Activated CD4-positive, alpha-beta T cell treated with anti-CD3 and anti-CD28 coated beads, Interleukin-2, amount 10 ng/mL, durations not matched to agents 24 days and 14 days (primary cell): Measurements from ENCODE around the gene OR6N2. TPM values are rescaled to one million over a fixed set of nuclear protein-coding genes. Genes with fewer than 3 reads are reported as not detected.

Experiments used
- DNase-seq: peaks from one replicate; pipeline ENCODE4 v3.0.0; 2022
- H3K27ac Mint-ChIP-seq: one replicate; pipeline ENCODE4 v1.8.0; 2022; ENCODE audit warnings: mild to moderate bottlenecking, mixed read lengths
- H3K27me3 Mint-ChIP-seq: one replicate; pipeline ENCODE4 v1.8.0; 2022; ENCODE audit warnings: mixed read lengths
- H3K36me3 Mint-ChIP-seq: one replicate; pipeline ENCODE4 v1.8.0; 2022; ENCODE audit warnings: low read depth, mild to moderate bottlenecking, mixed read lengths
- H3K4me1 Mint-ChIP-seq: one replicate; pipeline ENCODE4 v1.8.0; 2021; ENCODE audit warnings: mixed read lengths
- H3K4me3 Mint-ChIP-seq: one replicate; pipeline ENCODE4 v1.8.0; 2022; ENCODE audit warnings: mild to moderate bottlenecking, moderate library complexity, mixed read lengths
- H3K9me3 Mint-ChIP-seq: one replicate; pipeline ENCODE4 v1.8.0; 2021; ENCODE audit warnings: mixed read lengths
- intact Hi-C: fragments of 100-400 bp; cut with micrococcal nuclease; formaldehyde crosslinking; loops from one replicate; pipeline ENCODE4 v1.15.1; 2023
- total RNA-seq: library from RNA; stranded (reverse); gene quantifications from 2 replicates; pipeline ENCODE4 v1.2.3, GENCODE V29; 2022

OR6N2 gene
- total RNA-seq, 1 donor from 2014 or later = not detected

DNA sequence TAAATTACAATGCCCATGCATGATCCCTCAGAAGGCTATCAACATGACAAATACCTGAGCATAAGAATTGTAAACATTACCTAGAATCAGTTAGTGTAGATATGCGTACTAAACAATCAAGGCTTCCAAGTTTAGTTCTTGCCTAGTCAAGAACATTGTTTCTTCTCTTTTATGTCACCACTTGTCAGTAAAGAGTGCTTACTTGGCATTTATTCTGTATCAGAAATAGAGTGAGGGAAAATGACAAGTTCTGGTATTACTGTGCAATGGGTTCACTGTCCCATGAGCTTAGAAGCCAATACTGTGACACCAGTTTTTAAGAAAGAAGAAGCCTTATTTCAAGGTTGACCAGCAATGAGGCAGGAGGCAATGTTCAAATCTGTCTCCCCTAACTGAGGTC is 22.7 kb upstream of the OR6N2 start:
- H3K9me3 Mint-ChIP-seq = no peaks in the 10 kb centered on the region
- H3K4me3 Mint-ChIP-seq = no peak overlapping the region
- intact Hi-C loops = no loop called here
- H3K27me3 Mint-ChIP-seq = peaks cover 37% of the 10 kb centered on the region
- no peaks in the 10 kb centered on the region for H3K36me3 Mint-ChIP-seq
- no peak for DNase-seq
- H3K27ac Mint-ChIP-seq = no peak overlapping the region
- peaks cover 7% of the 10 kb centered on the region for H3K4me1 Mint-ChIP-seq

DNA sequence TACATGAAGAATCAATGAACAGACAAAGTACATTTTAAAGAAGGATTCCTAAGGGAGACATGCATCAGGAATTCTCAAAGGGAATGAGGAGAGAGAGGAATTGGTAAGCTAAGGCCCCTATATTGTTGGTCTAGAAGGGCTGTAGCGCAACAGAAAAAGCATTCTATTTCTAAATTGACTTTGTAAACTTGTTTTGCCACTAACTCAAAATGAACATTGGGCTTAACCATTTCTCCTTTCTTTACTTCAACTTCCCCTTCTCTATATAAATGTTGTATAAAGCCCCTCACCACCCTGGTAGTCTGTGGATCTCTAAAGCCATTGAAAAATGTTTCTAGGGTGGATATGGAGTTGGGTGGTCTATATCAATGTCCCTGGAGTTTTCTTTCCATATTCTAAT is 20.4 kb upstream of the OR6N2 start:
- intact Hi-C loops = no loop called here
- Mint-ChIP-seq H3K4me3 (no peak overlapping the region), H3K27me3 (peaks cover 35% of the 10 kb centered on the region), H3K9me3 (no peaks in the 10 kb centered on the region), H3K27ac (no peak overlapping the region), H3K4me1 (peaks cover 7% of the 10 kb centered on the region), H3K36me3 (no peaks in the 10 kb centered on the region)
- no peak for DNase-seq

DNA sequence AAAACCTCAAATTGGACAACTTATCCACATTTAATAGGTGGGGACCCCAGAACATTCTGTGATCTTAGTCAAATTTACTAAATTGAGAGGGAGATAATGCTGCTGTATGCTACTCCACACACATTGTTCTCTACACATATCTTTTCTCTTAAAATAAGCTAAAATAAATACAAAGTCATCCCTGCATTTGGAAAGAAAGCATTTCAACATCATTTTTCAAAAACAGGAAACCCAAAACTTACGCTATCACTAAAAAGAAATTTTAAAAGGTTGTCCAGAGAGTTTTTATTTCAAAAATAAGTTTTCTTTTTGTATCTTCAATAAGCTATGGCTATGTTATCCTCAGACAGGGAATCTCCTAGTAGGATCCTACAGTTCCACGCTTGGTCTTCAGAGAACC is 19.5 kb upstream of the OR6N2 start:
- H3K36me3 Mint-ChIP-seq = no peaks in the 10 kb centered on the region
- DNase-seq = no peak
- H3K27me3 Mint-ChIP-seq = peaks cover 29% of the 10 kb centered on the region
- peaks cover 7% of the 10 kb centered on the region for H3K4me1 Mint-ChIP-seq
- no peaks in the 10 kb centered on the region for H3K9me3 Mint-ChIP-seq
- intact Hi-C loops = no loop called here
- no peak overlapping the region for H3K27ac Mint-ChIP-seq
- H3K4me3 Mint-ChIP-seq = no peak overlapping the region

DNA sequence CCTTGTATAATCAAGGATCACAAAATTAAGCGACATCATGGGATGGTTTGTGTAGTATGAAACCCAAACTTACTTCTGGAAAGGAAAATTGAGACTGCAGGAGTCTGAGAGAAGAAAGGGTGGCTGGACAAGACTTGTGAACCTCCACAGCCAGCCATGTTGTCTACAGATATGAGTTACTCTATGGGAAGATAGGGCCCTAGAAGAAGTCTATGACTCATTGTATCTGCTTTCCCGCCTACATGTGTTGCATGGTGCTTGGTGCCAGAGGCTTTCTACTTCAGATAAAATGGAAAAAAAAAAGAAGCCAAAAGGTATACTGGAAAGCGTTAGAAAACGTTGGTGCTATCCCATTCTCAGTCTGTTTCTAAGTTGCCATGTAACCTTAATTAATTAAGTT is 18.7 kb upstream of the OR6N2 start:
- no peak for DNase-seq
- peaks cover 26% of the 10 kb centered on the region for H3K27me3 Mint-ChIP-seq
- H3K4me3 Mint-ChIP-seq = no peak overlapping the region
- H3K9me3 Mint-ChIP-seq = no peaks in the 10 kb centered on the region
- intact Hi-C loops = loop anchor here (1.0 kb wide), 1 partner anchor 20 kb away; no protein-coding TSS in a partner anchor
- H3K27ac Mint-ChIP-seq = peak overlapping the region; percentile 22
- no peaks in the 10 kb centered on the region for H3K36me3 Mint-ChIP-seq
- H3K4me1 Mint-ChIP-seq = peaks cover 7% of the 10 kb centered on the region

DNA sequence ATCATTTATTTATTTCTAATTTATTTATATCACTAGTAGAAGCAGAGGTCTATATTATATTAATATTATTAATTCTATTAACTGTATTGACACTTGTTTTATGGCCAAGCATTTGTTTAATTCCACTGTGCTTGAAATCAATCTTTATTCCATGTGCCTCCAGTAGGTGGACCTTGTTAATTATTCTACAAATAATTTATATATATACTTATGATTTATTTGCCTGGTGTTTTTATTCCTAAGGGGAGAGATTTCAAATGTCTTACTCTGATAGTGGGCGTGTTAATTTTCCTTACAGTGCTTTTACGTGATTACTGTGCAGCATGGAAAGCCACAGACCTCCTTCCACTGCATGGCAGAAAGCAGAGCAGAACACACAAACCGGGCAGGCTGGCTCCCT is 17.5 kb upstream of the OR6N2 start:
- no peaks in the 10 kb centered on the region for H3K9me3 Mint-ChIP-seq
- intact Hi-C loops = no loop called here
- DNase-seq = no peak
- H3K4me3 Mint-ChIP-seq = no peak overlapping the region
- H3K4me1 Mint-ChIP-seq = peaks cover 7% of the 10 kb centered on the region
- peaks cover 18% of the 10 kb centered on the region for H3K27me3 Mint-ChIP-seq
- no peaks in the 10 kb centered on the region for H3K36me3 Mint-ChIP-seq
- no peak overlapping the region for H3K27ac Mint-ChIP-seq

DNA sequence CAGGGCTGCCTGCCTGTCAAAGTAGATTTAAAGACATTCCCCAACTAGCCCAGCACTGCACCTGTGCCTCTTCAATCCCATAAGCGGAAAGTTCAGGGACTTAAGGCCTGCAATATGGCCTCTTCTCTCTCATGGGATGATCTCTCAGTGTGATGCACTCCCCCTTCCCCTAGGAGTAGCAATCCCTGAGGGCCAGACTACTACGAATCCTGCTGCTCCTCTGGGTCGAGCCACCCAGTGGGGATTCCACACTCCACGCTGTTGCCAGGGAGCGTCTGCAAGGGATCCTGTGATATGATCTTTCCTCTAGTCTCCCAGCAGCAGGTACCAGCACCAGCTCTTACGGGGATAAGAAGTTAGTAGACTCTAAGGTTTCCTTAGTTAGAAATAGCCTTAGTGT is 13.2 kb upstream of the OR6N2 start:
- H3K4me1 Mint-ChIP-seq = no peaks in the 10 kb centered on the region
- H3K9me3 Mint-ChIP-seq = no peaks in the 10 kb centered on the region
- H3K27me3 Mint-ChIP-seq = peaks cover 17% of the 10 kb centered on the region
- intact Hi-C loops = loop anchor here (5.0 kb wide), 1 partner anchor 283 kb away; the partner anchor contains the start of gene AIM2
- no peak overlapping the region for H3K27ac Mint-ChIP-seq
- no peak overlapping the region for H3K4me3 Mint-ChIP-seq
- H3K36me3 Mint-ChIP-seq = no peaks in the 10 kb centered on the region
- DNase-seq = no peak

DNA sequence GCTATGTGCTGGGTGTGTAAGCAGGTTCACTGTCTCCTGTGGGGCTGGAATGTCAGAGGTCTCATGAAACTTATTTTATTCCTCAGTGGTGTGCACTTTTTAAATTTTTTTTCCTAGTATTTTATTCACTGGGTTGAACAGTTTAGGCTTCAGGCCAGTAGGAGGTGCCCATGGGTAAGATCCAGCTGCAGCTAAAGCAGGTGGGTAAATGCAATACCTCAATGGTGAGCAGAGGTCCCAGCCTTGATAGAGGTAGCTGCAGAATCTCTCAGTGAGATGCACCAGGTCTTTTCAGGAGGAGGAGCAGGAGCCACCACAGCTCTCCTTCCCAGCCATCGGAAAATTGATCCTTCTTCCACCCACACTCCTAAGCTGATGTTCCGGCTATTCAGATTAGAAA is 12.6 kb upstream of the OR6N2 start:
- Mint-ChIP-seq H3K27ac (no peak overlapping the region), H3K4me3 (no peak overlapping the region), H3K4me1 (no peaks in the 10 kb centered on the region), H3K36me3 (no peaks in the 10 kb centered on the region), H3K9me3 (no peaks in the 10 kb centered on the region), H3K27me3 (peaks cover 21% of the 10 kb centered on the region)
- DNase-seq = peak; percentile 79
- intact Hi-C loops = loop anchor here (2.0 to 5.0 kb wide), 2 partner anchors 205 to 284 kb away; partner anchors contain the start of gene AIM2

DNA sequence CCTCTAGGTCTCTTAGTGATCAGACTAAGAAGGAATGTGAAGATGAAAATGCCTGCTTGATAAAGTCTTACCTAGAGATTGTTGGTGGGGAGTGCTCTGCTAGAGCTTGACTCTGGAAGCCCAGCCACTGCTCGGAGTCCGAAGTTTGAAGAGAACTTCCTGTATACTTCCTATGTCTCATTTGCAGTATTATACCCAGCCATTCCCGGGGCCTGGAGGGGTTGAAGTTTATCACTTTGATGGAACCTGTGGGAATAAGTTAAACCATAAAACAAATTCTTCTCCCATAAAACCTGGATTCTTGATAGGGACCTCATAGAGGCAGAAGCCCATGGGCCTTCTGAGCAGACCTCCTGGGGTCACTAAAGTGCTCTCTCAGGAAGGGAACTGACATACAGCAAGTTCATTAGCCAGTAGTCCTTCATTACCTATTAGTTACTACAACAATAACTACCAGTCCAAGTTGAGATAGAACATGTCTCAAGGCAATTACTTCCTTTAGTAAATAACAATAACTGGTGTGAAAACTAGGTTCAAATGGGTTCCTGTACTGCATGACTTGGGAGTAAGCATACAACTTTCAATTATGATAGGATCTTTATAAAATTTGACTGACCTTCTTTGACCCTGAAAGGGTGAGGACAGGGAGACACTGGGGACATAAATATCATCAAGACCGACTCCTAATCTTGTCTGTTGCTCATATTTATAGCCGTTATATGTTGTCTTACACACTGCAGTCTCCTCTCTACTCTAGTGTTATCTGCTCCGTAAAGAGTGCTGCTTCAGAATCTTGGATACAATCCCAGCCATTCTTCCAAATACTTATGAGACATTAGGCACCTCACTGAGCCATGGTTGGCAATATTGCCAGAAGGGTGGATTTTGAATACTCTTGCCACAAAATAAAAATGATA is 8.8 kb downstream of the OR6N2 start, which contains the start of gene OR6N1:
Gene OR6N1, minus strand, starts transcription at position 246 of the 917 bp plus-strand sequence. CDS start 5,513 bp downstream, outside the sequence.
- H3K27ac Mint-ChIP-seq = no peak within 1 kb of the TSS
- no peaks in the 10 kb centered on the region for H3K4me1 Mint-ChIP-seq
- no peaks in the 10 kb centered on the region for H3K36me3 Mint-ChIP-seq
- no peak for DNase-seq
- H3K4me3 Mint-ChIP-seq = no peak within 1 kb of the TSS
- intact Hi-C loops = no loop called here
- peaks cover 8% of the 10 kb centered on the region for H3K9me3 Mint-ChIP-seq
- peaks cover 16% of the 10 kb centered on the region for H3K27me3 Mint-ChIP-seq

DNA sequence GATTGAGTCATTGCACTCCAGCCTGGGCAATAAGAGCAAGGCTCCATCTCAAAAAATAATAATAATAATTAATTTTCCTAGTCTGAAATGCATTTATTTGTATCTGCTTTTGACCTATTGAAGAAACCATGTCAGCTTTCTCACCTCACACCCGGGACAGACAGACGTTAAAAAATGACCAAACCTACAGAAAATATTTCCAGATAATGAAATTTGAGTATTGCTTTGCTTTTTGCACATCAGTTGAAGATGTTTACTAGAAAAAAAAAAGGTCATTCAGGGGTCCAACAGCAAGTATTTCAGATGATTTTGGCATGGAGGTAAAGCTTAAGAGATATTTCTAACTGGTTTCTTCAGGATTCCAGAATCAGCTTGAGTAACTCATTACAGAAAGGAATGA is 26.6 kb downstream of the OR6N2 start, which contains the start of gene OR6K6:
Gene OR6K6, plus strand, starts transcription at position 301 of the 400 bp plus-strand sequence. CDS start 168 bp downstream, outside the sequence.
- no peak within 1 kb of the TSS for H3K27ac Mint-ChIP-seq
- H3K4me1 Mint-ChIP-seq = no peaks in the 10 kb centered on the region
- H3K36me3 Mint-ChIP-seq = no peaks in the 10 kb centered on the region
- H3K4me3 Mint-ChIP-seq = no peak within 1 kb of the TSS
- no peaks in the 10 kb centered on the region for H3K27me3 Mint-ChIP-seq
- intact Hi-C loops = no loop called here
- no peaks in the 10 kb centered on the region for H3K9me3 Mint-ChIP-seq
- DNase-seq = no peak

DNA sequence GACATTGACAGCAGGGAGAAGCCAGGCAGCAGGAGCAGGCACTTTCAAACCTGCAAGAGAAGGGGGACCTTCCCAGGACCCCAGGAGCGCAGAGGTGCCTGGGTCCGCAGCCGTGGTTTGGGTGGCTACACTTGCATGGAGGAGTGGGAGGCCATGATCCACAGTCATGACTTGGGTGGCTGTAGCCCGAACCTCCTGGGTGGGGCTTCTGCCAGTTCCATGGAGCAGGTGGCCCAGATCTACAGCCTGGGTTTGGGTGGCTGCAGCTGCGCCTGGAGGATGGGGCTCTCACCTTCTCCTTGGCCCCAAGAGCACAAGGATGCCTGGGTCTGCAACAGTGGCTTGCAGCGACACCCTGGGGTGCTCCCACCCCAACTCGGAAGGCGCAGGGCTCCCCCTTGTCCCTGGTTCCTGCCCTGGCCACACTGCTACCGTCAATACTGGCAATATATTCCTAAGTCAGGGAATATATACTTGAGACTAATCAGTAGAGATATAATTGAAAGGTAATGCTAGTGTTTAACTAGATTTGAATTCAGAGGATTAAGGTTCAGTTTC is 28.8 kb downstream of the OR6N2 start:
- peaks cover 5% of the 10 kb centered on the region for H3K27me3 Mint-ChIP-seq
- no peaks in the 10 kb centered on the region for H3K36me3 Mint-ChIP-seq
- H3K4me1 Mint-ChIP-seq = no peaks in the 10 kb centered on the region
- no peak overlapping the region for H3K27ac Mint-ChIP-seq
- no peaks in the 10 kb centered on the region for H3K9me3 Mint-ChIP-seq
- H3K4me3 Mint-ChIP-seq = no peak overlapping the region
- intact Hi-C loops = no loop called here
- no peak for DNase-seq

DNA sequence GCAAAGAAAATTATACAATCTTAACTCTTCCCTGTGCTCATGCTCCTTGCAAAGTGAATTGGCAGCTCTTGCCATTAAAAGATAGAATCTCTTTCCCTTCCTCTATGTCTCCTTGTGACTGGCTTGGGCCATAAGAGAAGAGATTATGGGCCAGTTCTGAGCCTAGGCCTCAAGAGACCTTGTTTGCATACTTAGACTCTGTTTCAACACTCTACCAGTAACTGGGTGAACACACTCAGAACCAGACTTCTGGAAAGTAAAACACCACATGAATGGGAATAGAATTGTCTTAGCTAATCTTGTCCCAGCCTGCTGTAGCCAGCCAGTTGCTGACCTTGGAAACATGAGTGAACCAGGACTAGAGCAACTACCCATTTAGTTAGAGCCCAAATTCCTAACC is 45.2 kb downstream of the OR6N2 start:
- no peaks in the 10 kb centered on the region for H3K36me3 Mint-ChIP-seq
- H3K4me1 Mint-ChIP-seq = no peaks in the 10 kb centered on the region
- H3K27ac Mint-ChIP-seq = no peak overlapping the region
- no peaks in the 10 kb centered on the region for H3K9me3 Mint-ChIP-seq
- DNase-seq = no peak
- H3K4me3 Mint-ChIP-seq = no peak overlapping the region
- intact Hi-C loops = no loop called here
- H3K27me3 Mint-ChIP-seq = peaks cover 24% of the 10 kb centered on the region

DNA sequence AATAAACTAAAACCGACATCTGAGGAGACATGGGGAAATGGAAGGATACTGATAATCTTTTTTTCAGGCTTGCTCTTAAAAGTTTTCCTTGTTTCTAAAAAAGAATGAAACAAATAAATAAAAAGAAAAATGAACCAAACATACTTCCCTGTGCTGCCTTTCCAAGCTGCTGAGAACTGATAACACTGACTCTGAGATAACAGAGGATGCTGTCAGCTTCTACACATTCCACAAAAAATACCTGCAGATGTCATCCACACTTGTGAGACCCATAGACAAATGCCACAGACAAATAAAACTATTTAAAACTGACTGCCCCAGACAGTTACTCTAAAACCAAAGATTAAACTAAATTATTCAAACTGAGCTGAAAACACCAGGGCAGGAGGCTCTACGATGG is 48.5 kb downstream of the OR6N2 start:
- no peaks in the 10 kb centered on the region for H3K4me1 Mint-ChIP-seq
- no peak overlapping the region for H3K4me3 Mint-ChIP-seq
- no peak overlapping the region for H3K27ac Mint-ChIP-seq
- H3K27me3 Mint-ChIP-seq = peaks cover 19% of the 10 kb centered on the region
- H3K9me3 Mint-ChIP-seq = no peaks in the 10 kb centered on the region
- no peak for DNase-seq
- intact Hi-C loops = no loop called here
- no peaks in the 10 kb centered on the region for H3K36me3 Mint-ChIP-seq

DNA sequence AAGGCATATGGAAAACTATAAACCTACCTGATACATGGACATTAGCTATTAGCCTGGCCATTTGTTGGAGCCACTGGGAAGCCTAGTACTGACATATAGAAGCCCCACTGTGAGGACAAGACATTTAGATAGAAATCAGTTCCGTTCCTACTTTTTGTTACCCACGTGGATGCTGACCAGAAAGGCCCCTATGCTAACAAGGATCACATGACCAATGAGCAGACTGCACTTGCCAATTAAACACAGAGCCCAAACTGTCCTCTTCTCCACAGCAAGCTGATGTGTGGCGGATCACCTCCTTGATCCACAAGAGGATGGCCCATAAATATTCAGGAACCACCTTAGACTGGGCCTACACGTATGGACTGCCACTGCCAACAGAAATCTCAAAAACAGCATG is 49.3 kb downstream of the OR6N2 start:
- peaks cover 18% of the 10 kb centered on the region for H3K27me3 Mint-ChIP-seq
- H3K4me1 Mint-ChIP-seq = no peaks in the 10 kb centered on the region
- no peak overlapping the region for H3K27ac Mint-ChIP-seq
- intact Hi-C loops = no loop called here
- H3K36me3 Mint-ChIP-seq = no peaks in the 10 kb centered on the region
- no peaks in the 10 kb centered on the region for H3K9me3 Mint-ChIP-seq
- no peak for DNase-seq
- no peak overlapping the region for H3K4me3 Mint-ChIP-seq

DNA sequence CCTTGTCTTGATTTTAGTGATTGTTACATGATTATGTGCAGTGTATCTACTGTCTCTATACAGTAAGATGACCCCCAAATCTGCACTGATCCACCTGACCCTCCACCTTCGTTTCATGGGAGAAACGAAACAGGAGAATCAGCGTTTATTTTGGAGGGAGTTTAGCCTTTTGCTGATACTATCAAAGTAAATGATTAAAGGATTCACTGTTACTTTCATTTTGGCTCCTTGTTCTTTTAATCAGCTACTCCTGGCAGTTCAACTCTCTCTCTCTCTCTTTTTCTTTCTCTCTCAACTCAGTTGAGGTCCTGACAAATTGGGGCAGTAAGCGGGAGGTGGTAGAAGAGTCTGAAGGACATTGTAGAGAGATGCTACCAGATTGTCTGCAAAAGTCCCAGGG is 50.6 kb downstream of the OR6N2 start:
- Mint-ChIP-seq H3K4me1 (no peaks in the 10 kb centered on the region), H3K36me3 (no peaks in the 10 kb centered on the region), H3K4me3 (no peak overlapping the region), H3K9me3 (no peaks in the 10 kb centered on the region), H3K27me3 (peaks cover 22% of the 10 kb centered on the region), H3K27ac (no peak overlapping the region)
- intact Hi-C loops = no loop called here
- no peak for DNase-seq
